ENCODE data around the gene LRGUK.

LRGUK gene

DNA sequence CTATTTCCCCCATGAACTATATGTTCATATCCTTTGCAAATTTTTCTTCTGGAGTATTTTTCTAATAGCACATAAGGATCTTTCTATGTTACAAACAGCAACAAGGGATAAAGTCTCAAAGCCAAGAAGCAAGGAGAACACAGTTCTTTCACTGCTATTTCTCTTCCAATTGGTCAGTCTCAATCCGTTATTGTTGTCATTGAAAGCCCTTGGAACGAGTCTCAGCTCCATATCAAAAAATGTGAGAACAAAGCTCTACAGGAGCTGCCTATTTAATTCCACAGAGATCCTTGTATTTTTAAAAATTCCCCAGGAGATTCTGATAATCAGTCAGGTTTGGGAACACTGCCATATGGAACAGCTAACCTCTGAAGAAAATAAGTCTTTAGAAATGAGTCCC is 173.8 kb downstream of the LRGUK start:
- Histone ChIP-seq H3K4me3 (ENCODE audit: insufficient read depth in 1 of 2, low read depth in 1 of 2, low read length in 2 of 2) (no peak overlapping the region), H3K27me3 (ENCODE audit: control insufficient read depth in 1 of 2, insufficient read depth in 1 of 2, low read length in 2 of 2) (no peaks in the 10 kb centered on the region), H2BK5ac (ENCODE audit: low read depth, low read length, poor library complexity, severe bottlenecking) (no peak overlapping the region), H2BK15ac (ENCODE audit: low read depth, poor library complexity, severe bottlenecking) (no peak overlapping the region), H2BK12ac (ENCODE audit: low read length in 2 of 2) (no peak overlapping the region), H4K8ac (ENCODE audit: low read length) (no peak overlapping the region), H4K91ac (ENCODE audit: low read length) (no peak overlapping the region), H3K36me3 (ENCODE audit: control insufficient read depth in 1 of 2, insufficient read depth in 2 of 2, low read depth in 1 of 2, low read length in 2 of 2) (peaks cover 8 to 76% of the 10 kb centered on the region in 2 experiments), H3K23ac (ENCODE audit: low read length in 2 of 2) (no peak overlapping the region), H3K4me1 (ENCODE audit: control insufficient read depth, insufficient read depth, low read depth, low read length) (peaks cover 2% of the 10 kb centered on the region), H2AFZ (ENCODE audit: low read depth, low read length) (no peak overlapping the region), H3K79me1 (replicated peaks; ENCODE audit: low read length, poor library complexity, severe bottlenecking) (no peaks in the 10 kb centered on the region), H3K9me3 (ENCODE audit: control insufficient read depth, low read length) (no peaks in the 10 kb centered on the region), H3K14ac (ENCODE audit: low read length in 2 of 2) (no peak overlapping the region), H2BK120ac (ENCODE audit: low read depth, low read length) (no peak overlapping the region), H3K18ac (ENCODE audit: low read depth in 1 of 2, low read length in 2 of 2) (no peak overlapping the region), H3K4me2 (ENCODE audit: low read length, poor library complexity, severe bottlenecking) (no peak overlapping the region), H3K9ac (ENCODE audit: low read length) (no peak overlapping the region), H3K27ac (ENCODE audit: low read length, poor library complexity, severe bottlenecking) (no peak overlapping the region), H2AK5ac (ENCODE audit: low read length, severe bottlenecking) (no peak overlapping the region), H3K4ac (ENCODE audit: low read depth in 1 of 2, low read length in 2 of 2) (no peak overlapping the region)
- DNase-seq, result no peak
- WGBS, result 100% methylated on average over 2 of the region's 2 CpGs

DNA sequence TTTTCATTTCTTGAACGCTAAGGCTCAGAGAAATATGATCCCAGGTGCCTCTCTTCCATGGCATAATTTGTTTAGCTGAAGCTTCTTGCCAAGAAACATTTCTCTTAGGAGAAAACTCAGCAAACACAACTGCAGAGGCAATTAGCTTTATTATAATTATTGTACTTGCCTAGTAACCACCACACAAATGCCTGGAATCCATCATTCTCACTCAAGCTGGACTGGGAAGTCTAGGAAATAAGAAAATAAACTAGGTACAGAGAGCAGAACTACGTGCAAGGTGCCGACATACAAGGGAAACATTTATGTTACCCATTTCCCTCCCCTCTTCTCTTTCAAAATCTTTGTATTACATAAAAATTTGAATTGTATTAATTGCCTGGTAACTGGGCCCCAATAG is 174.5 kb downstream of the LRGUK start:
- 100% methylated on average over 1 of the region's 3 CpGs for WGBS
- H2BK5ac ChIP-seq (ENCODE audit: low read depth, low read length, poor library complexity, severe bottlenecking), result no peak overlapping the region
- H3K14ac ChIP-seq (ENCODE audit: low read length in 2 of 2), result no peak overlapping the region
- H3K18ac ChIP-seq (ENCODE audit: low read depth in 1 of 2, low read length in 2 of 2), result no peak overlapping the region
- H3K9me3 ChIP-seq (ENCODE audit: control insufficient read depth, low read length), result no peaks in the 10 kb centered on the region
- no peak overlapping the region for H3K23ac ChIP-seq (ENCODE audit: low read length in 2 of 2)
- no peaks in the 10 kb centered on the region for H3K79me1 ChIP-seq (replicated peaks; ENCODE audit: low read length, poor library complexity, severe bottlenecking)
- no peak overlapping the region for H4K91ac ChIP-seq (ENCODE audit: low read length)
- H3K4me3 ChIP-seq (ENCODE audit: insufficient read depth in 1 of 2, low read depth in 1 of 2, low read length in 2 of 2), result no peak overlapping the region
- no peak overlapping the region for H3K27ac ChIP-seq (ENCODE audit: low read length, poor library complexity, severe bottlenecking)
- no peak overlapping the region for H2BK120ac ChIP-seq (ENCODE audit: low read depth, low read length)
- H3K4ac ChIP-seq (ENCODE audit: low read depth in 1 of 2, low read length in 2 of 2), result no peak overlapping the region
- no peak overlapping the region for H3K4me2 ChIP-seq (ENCODE audit: low read length, poor library complexity, severe bottlenecking)
- no peak overlapping the region for H2BK15ac ChIP-seq (ENCODE audit: low read depth, poor library complexity, severe bottlenecking)
- H2AK5ac ChIP-seq (ENCODE audit: low read length, severe bottlenecking), result no peak overlapping the region
- no peak overlapping the region for H3K9ac ChIP-seq (ENCODE audit: low read length)
- H3K36me3 ChIP-seq (ENCODE audit: control insufficient read depth in 1 of 2, insufficient read depth in 2 of 2, low read depth in 1 of 2, low read length in 2 of 2), result peaks cover 5 to 75% of the 10 kb centered on the region in 2 experiments
- no peak overlapping the region for H2BK12ac ChIP-seq (ENCODE audit: low read length in 2 of 2)
- no peak overlapping the region for H2AFZ ChIP-seq (ENCODE audit: low read depth, low read length)
- no peak for DNase-seq
- H3K4me1 ChIP-seq (ENCODE audit: control insufficient read depth, insufficient read depth, low read depth, low read length), result peaks cover 2% of the 10 kb centered on the region
- H3K27me3 ChIP-seq (ENCODE audit: control insufficient read depth in 1 of 2, insufficient read depth in 1 of 2, low read length in 2 of 2), result no peaks in the 10 kb centered on the region
- no peak overlapping the region for H4K8ac ChIP-seq (ENCODE audit: low read length)

DNA sequence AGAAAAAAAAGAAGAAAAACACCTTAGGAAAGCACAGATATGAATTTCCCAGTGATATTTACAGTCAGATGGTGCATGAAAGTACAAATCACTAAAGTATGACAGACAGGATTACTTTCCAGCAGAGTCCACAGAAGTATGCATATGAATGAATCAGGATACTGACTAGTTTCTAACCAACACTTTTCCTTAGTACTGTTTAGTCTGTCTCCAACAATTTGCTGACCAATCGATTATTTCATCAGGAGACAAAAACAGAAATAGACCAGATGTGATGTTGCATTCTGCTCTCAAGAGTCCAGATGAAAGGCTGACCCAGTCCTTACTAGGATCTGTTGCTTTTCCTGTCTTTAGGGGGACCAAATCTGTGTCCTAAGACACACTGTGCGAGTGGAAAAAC is 175.0 kb downstream of the LRGUK start:
- 95% methylated on average over 2 of the region's 2 CpGs for WGBS
- no peaks in the 10 kb centered on the region for H3K27me3 ChIP-seq (ENCODE audit: control insufficient read depth in 1 of 2, insufficient read depth in 1 of 2, low read length in 2 of 2)
- no peak overlapping the region for H2AFZ ChIP-seq (ENCODE audit: low read depth, low read length)
- H2BK12ac ChIP-seq (ENCODE audit: low read length in 2 of 2), result no peak overlapping the region
- H3K4me2 ChIP-seq (ENCODE audit: low read length, poor library complexity, severe bottlenecking), result no peak overlapping the region
- H2BK5ac ChIP-seq (ENCODE audit: low read depth, low read length, poor library complexity, severe bottlenecking), result no peak overlapping the region
- no peak overlapping the region for H3K14ac ChIP-seq (ENCODE audit: low read length in 2 of 2)
- H3K9me3 ChIP-seq (ENCODE audit: control insufficient read depth, low read length), result no peaks in the 10 kb centered on the region
- no peak overlapping the region for H3K18ac ChIP-seq (ENCODE audit: low read depth in 1 of 2, low read length in 2 of 2)
- no peak overlapping the region for H2BK15ac ChIP-seq (ENCODE audit: low read depth, poor library complexity, severe bottlenecking)
- peak; percentile 9 for DNase-seq
- no peak overlapping the region for H2AK5ac ChIP-seq (ENCODE audit: low read length, severe bottlenecking)
- no peak overlapping the region for H3K9ac ChIP-seq (ENCODE audit: low read length)
- no peak overlapping the region for H3K27ac ChIP-seq (ENCODE audit: low read length, poor library complexity, severe bottlenecking)
- H3K36me3 ChIP-seq (ENCODE audit: control insufficient read depth in 1 of 2, insufficient read depth in 2 of 2, low read depth in 1 of 2, low read length in 2 of 2), result peaks cover 5 to 73% of the 10 kb centered on the region in 2 experiments
- H3K4me3 ChIP-seq (ENCODE audit: insufficient read depth in 1 of 2, low read depth in 1 of 2, low read length in 2 of 2), result no peak overlapping the region
- no peaks in the 10 kb centered on the region for H3K79me1 ChIP-seq (replicated peaks; ENCODE audit: low read length, poor library complexity, severe bottlenecking)
- no peak overlapping the region for H2BK120ac ChIP-seq (ENCODE audit: low read depth, low read length)
- no peak overlapping the region for H3K23ac ChIP-seq (ENCODE audit: low read length in 2 of 2)
- no peak overlapping the region for H4K8ac ChIP-seq (ENCODE audit: low read length)
- H3K4me1 ChIP-seq (ENCODE audit: control insufficient read depth, insufficient read depth, low read depth, low read length), result peaks cover 2% of the 10 kb centered on the region
- H4K91ac ChIP-seq (ENCODE audit: low read length), result no peak overlapping the region
- H3K4ac ChIP-seq (ENCODE audit: low read depth in 1 of 2, low read length in 2 of 2), result no peak overlapping the region

DNA sequence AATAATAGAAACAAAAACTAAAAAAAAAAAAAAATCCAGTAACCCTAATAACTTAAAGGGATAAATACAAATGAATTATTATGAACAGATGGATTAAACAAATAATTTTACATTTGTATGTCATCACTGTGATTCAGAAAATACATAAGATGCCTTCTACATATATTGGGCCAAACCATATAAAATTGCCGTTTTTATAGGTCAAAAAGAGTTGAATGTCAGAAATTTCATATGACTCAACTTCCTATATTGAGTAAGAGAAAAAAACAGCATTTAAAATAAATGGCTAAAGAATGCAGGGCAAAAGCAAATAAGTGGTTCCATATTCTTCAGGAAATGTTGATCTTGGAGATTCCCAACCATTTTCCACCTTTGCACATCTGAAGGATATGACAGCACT is 180.2 kb downstream of the LRGUK start:
- H3K27ac ChIP-seq (ENCODE audit: low read length, poor library complexity, severe bottlenecking), result no peak overlapping the region
- H3K4me2 ChIP-seq (ENCODE audit: low read length, poor library complexity, severe bottlenecking), result no peak overlapping the region
- H3K27me3 ChIP-seq (ENCODE audit: control insufficient read depth in 1 of 2, insufficient read depth in 1 of 2, low read length in 2 of 2), result no peaks in the 10 kb centered on the region
- no peaks in the 10 kb centered on the region for H3K9me3 ChIP-seq (ENCODE audit: control insufficient read depth, low read length)
- no peak overlapping the region for H2BK12ac ChIP-seq (ENCODE audit: low read length in 2 of 2)
- H4K8ac ChIP-seq (ENCODE audit: low read length), result no peak overlapping the region
- no peak overlapping the region for H2BK120ac ChIP-seq (ENCODE audit: low read depth, low read length)
- no peak overlapping the region for H3K4me3 ChIP-seq (ENCODE audit: insufficient read depth in 1 of 2, low read depth in 1 of 2, low read length in 2 of 2)
- no peak overlapping the region for H2AK5ac ChIP-seq (ENCODE audit: low read length, severe bottlenecking)
- DNase-seq, result no peak
- no peak overlapping the region for H2AFZ ChIP-seq (ENCODE audit: low read depth, low read length)
- H3K4ac ChIP-seq (ENCODE audit: low read depth in 1 of 2, low read length in 2 of 2), result no peak overlapping the region
- peaks cover 5 to 32% of the 10 kb centered on the region in 2 experiments for H3K36me3 ChIP-seq (ENCODE audit: control insufficient read depth in 1 of 2, insufficient read depth in 2 of 2, low read depth in 1 of 2, low read length in 2 of 2)
- no peak overlapping the region for H3K23ac ChIP-seq (ENCODE audit: low read length in 2 of 2)
- no peak overlapping the region for H4K91ac ChIP-seq (ENCODE audit: low read length)
- H3K79me1 ChIP-seq (replicated peaks; ENCODE audit: low read length, poor library complexity, severe bottlenecking), result peaks cover 16% of the 10 kb centered on the region
- no peak overlapping the region for H3K14ac ChIP-seq (ENCODE audit: low read length in 2 of 2)
- no peak overlapping the region for H3K18ac ChIP-seq (ENCODE audit: low read depth in 1 of 2, low read length in 2 of 2)
- no peak overlapping the region for H2BK15ac ChIP-seq (ENCODE audit: low read depth, poor library complexity, severe bottlenecking)
- no peak overlapping the region for H3K9ac ChIP-seq (ENCODE audit: low read length)
- no peaks in the 10 kb centered on the region for H3K4me1 ChIP-seq (ENCODE audit: control insufficient read depth, insufficient read depth, low read depth, low read length)
- no peak overlapping the region for H2BK5ac ChIP-seq (ENCODE audit: low read depth, low read length, poor library complexity, severe bottlenecking)
- no CpG with 5 or more reads among the region's 1 CpG for WGBS

Data from mesenchymal stem cell (in vitro differentiated cells and primary cell).